Spleen (tissue), 7 donors: ENCODE measurements around the gene CHCHD6.

Experiments
- CTCF ChIP-seq, 11 experiments: fragments of 200-600 bp in 7 of 11; fragments of 450-650 bp in 4 of 11; sonication (generic) in 4 of 11; IDR thresholded peaks in 8 of 11; conservative IDR thresholded peaks in 3 of 11; 1 replicate in 7 of 11; 2 replicates in 4 of 11; pipeline versions ENCODE4 v1.4.0 to v1.8.0; 2016 to 2021; ENCODE audit warnings: antibody characterized with exemption in 11 of 11, inconsistent platforms in 4 of 11, mild to moderate bottlenecking in 1 of 11
- POLR2A ChIP-seq, 3 donors: fragments of 450-650 bp; IDR thresholded peaks; one replicate each; pipeline ENCODE4 v1.5.1; 2017; ENCODE audit warnings: antibody characterized with exemption in 3 of 3, mild to moderate bottlenecking in 1 of 3
- donor health status: DM: no; HTN: no; CAD: no; lungs with moderate emphysema.
- donor health status: DM: no; HTN: no; CAD: no.
- donor health status: DM: no; HTN: no; CAD: no.

- TF ChIP-seq CTCF (IDR thresholded peaks at IDR 0.05 in 8 of 11, conservative IDR thresholded peaks at IDR 0.05 in 3 of 11), result no peak
- no peak for TF ChIP-seq POLR2A (IDR thresholded peaks at IDR 0.05)
Measured at GRCh38 chr3:126923895-126924294, 219.9 kb downstream of the CHCHD6 start.
